PC-9 (cell line): ENCODE measurements around the gene LIMS1. TPM values are rescaled to one million over a fixed set of nuclear protein-coding genes. Genes with fewer than 3 reads are reported as not detected.
A peak's percentile ranks its signal among the peaks of the same experiment; 100 is the strongest.
"Not testable (repeated sequence)": the region's sequence is repeated elsewhere in the genome, so short reads cannot be mapped to it uniquely, and the experiment has no call there.

Experiments
- BruUV-seq: library from RNA; stranded (reverse); fragments of 400-500 nt; replicated peaks from 2 replicates; lab custom pipeline; 2021; lab: Mats Ljungman, UMichigan
- CTCF ChIA-PET: fragments of 300-600 bp; sonication (Branson Sonifier 250); formaldehyde crosslinking; loops from one replicate; lab custom pipeline; 2022; ENCODE audit warnings: antibody characterized with exemption; lab: Charles Lee
- POLR2A ChIA-PET: fragments of 300-600 bp; sonication (Branson Sonifier 250); formaldehyde crosslinking; loops from one replicate; lab custom pipeline; 2022; ENCODE audit warnings: antibody characterized with exemption; ENCODE audit not compliant: unreplicated experiment; lab: Charles Lee
- DNase-seq, 2 experiments: peaks; one replicate each; pipeline versions ENCODE4 v3.0.0 to v3.0.0-alpha.2; 2015 to 2022; ENCODE audit warnings: mixed read lengths in 1 of 2
- H2AFZ ChIP-seq: fragments of 200-600 bp; sonication (generic); 2 replicates; pipeline ENCODE4 v1.8.1; 2017; ENCODE audit warnings: antibody characterized with exemption
- H3F3A ChIP-seq: fragments of 200-600 bp; sonication (generic); 2 replicates; pipeline ENCODE4 v1.8.1; 2017; ENCODE audit warnings: antibody characterized with exemption, mild to moderate bottlenecking, low read depth; ENCODE audit not compliant: insufficient read depth
- H3K27ac ChIP-seq: fragments of 200-600 bp; sonication (generic); 2 replicates; pipeline ENCODE4 v1.6.1; 2016; ENCODE audit warnings: mixed run types
- H3K27me3 ChIP-seq: fragments of 200-600 bp; sonication (generic); 2 replicates; pipeline ENCODE4 v1.6.1; 2016; ENCODE audit warnings: low read depth, mixed run types; ENCODE audit not compliant: insufficient read depth
- H3K36me3 ChIP-seq: fragments of 200-600 bp; sonication (generic); 2 replicates; pipeline ENCODE4 v1.6.1; 2016; ENCODE audit warnings: low read depth, mixed run types
- H3K4me1 ChIP-seq: fragments of 200-600 bp; sonication (generic); replicated peaks from 2 replicates; pipeline ENCODE4 v1.6.1; 2016; ENCODE audit warnings: mixed run types; ENCODE audit not compliant: insufficient read depth
- H3K4me2 ChIP-seq: fragments of 200-600 bp; sonication (generic); 2 replicates; pipeline ENCODE4 v1.6.1; 2017; ENCODE audit warnings: mixed run types
- H3K4me3 ChIP-seq: fragments of 200-600 bp; sonication (generic); 2 replicates; pipeline ENCODE4 v1.6.1; 2016; ENCODE audit warnings: mixed run types
- H3K79me2 ChIP-seq: fragments of 200-600 bp; sonication (generic); 2 replicates; pipeline ENCODE4 v1.6.1; 2017; ENCODE audit warnings: low read depth, mixed run types
- H3K9me2 ChIP-seq: fragments of 200-600 bp; sonication (generic); 2 replicates; pipeline ENCODE4 v1.8.1; 2017; ENCODE audit warnings: mild to moderate bottlenecking; ENCODE audit not compliant: insufficient read depth
- H3K9me3 ChIP-seq: fragments of 200-600 bp; sonication (generic); 2 replicates; pipeline ENCODE4 v1.8.1; 2016; ENCODE audit warnings: low read depth; ENCODE audit not compliant: insufficient read depth
- H4K20me1 ChIP-seq: fragments of 200-600 bp; sonication (generic); 2 replicates; pipeline ENCODE4 v1.8.1; 2017; ENCODE audit not compliant: insufficient read depth
- EZH2 ChIP-seq: fragments of 200-600 bp; sonication (generic); IDR thresholded peaks from 2 replicates; pipeline ENCODE4 v1.8.0; 2017; ENCODE audit warnings: antibody characterized with exemption, low read depth
- intact Hi-C: fragments of 100-400 bp; cut with micrococcal nuclease; formaldehyde crosslinking; loops from one replicate; pipeline ENCODE4 v1.10.0; 2022; ENCODE audit not compliant: unreplicated experiment
- total RNA-seq: library from RNA; stranded (reverse); gene quantifications from 2 replicates; pipeline ENCODE4 v1.2.3, GENCODE V29; 2021
- TF ChIP-seq, protein P1 (sequence below): fragments of 200-600 bp; sonication (generic); conservative IDR thresholded peaks from 2 replicates; pipeline ENCODE4 v1.6.1; 2017; ENCODE audit warnings: mixed run types, antibody characterized with exemption, mild to moderate bottlenecking, moderate library complexity

The LIMS1 gene
- total RNA-seq, 1 experiment from 2014 or later = 61.6 TPM

DNA sequence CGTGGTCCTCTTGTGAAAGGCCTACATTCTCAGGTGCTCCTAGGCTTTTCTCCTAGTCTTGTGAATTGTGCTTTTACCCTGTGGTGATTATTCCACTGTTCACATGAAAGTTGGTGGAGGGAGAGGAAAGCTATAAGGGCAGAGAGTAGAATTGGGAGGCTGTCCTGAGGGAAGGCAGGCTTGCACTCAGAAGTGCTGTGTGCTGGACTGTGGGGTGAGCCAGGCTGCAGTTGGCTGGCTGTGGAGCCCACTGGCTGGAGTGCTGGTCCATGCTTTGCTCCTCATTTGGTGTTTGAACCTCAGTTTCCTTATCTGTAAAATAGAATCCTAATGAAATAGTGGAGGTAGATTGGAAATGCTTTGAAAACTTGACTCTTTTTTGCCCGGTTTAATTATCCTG, 21.3 kb downstream of the LIMS1 start:
- Histone ChIP-seq H3K27me3 (no peaks in the 10 kb centered on the region), H3K9me3 (no peaks in the 10 kb centered on the region), H2AFZ (no peak overlapping the region), H3K36me3 (no peaks in the 10 kb centered on the region), H3K4me3 (no peak overlapping the region), H3F3A (no peaks in the 10 kb centered on the region), H3K9me2 (no peaks in the 10 kb centered on the region), H3K79me2 (peaks cover 20% of the 10 kb centered on the region), H3K4me2 (no peak overlapping the region), H4K20me1 (no peaks in the 10 kb centered on the region), H3K27ac (no peak overlapping the region), H3K4me1 (no peaks in the 10 kb centered on the region)
- no TSS peak for BruUV-seq
- ChIA-PET POLR2A (no interaction called here), CTCF (no interaction called here)
- intact Hi-C loops = no loop called here
- TF ChIP-seq EZH2 = no peak
- TF ChIP-seq, protein P1, sequence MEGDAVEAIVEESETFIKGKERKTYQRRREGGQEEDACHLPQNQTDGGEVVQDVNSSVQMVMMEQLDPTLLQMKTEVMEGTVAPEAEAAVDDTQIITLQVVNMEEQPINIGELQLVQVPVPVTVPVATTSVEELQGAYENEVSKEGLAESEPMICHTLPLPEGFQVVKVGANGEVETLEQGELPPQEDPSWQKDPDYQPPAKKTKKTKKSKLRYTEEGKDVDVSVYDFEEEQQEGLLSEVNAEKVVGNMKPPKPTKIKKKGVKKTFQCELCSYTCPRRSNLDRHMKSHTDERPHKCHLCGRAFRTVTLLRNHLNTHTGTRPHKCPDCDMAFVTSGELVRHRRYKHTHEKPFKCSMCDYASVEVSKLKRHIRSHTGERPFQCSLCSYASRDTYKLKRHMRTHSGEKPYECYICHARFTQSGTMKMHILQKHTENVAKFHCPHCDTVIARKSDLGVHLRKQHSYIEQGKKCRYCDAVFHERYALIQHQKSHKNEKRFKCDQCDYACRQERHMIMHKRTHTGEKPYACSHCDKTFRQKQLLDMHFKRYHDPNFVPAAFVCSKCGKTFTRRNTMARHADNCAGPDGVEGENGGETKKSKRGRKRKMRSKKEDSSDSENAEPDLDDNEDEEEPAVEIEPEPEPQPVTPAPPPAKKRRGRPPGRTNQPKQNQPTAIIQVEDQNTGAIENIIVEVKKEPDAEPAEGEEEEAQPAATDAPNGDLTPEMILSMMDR = no peak
- no peak for DNase-seq

DNA sequence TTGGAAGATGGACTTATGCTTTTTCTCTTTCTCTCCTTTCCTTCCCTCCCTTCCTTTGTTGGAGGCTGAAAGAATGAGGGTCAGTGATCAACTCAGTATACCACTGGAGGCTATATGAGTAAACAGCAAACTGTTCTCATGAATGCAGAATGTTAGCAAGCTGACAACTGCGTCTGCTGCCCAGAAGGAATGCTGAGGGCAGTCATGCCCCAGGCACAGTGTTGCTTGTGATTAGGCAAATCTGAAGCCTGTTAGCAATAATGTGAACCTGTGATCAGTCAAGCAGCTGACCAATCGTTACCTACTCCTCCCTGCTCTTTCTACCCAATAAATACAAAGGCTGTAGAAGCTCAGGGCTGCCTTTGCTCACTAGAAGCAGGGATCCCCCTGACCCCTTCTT, 22.3 kb downstream of the LIMS1 start:
- CTCF ChIA-PET, intact Hi-C loops, H4K20me1 ChIP-seq: not testable (repeated sequence)

DNA sequence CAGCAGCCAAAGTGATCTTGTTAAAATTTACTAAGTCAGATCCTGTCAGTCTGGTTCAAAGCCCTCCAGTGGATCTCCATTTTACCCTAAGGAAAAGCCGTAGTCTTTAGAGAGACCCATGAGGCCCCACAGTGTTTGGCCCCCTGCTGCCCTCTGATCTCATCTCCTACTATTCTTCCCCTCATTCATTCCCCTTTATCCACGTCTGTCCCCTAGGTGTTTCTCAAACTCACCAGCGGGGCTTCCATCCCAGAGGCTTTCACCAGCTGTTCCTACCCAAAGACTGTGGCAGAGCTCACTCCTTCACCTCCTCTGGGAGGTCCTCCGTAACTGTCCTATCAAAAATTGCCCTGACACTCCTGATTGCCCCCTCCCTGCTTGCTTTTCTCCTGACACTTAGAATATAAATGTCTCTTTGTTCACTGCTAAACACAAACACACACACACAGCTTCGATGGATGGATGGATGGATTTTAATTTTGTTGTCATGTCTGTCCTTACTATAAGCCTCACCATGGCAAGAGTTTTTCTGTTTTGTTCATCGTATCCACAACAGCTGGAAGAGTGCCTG, 26.1 kb downstream of the LIMS1 start:
- ChIA-PET POLR2A (no interaction called here), CTCF (no interaction called here)
- H2AFZ ChIP-seq = no peak overlapping the region
- intact Hi-C loops = no loop called here
- TF ChIP-seq, protein P1 = no peak
- no peak for TF ChIP-seq EZH2
- no peaks in the 10 kb centered on the region for H3K9me3 ChIP-seq
- H3K9me2 ChIP-seq = no peaks in the 10 kb centered on the region
- H3K4me2 ChIP-seq = no peak overlapping the region
- H3K36me3 ChIP-seq = no peaks in the 10 kb centered on the region
- H3K4me1 ChIP-seq = no peaks in the 10 kb centered on the region
- no peaks in the 10 kb centered on the region for H4K20me1 ChIP-seq
- DNase-seq = no peak
- no peaks in the 10 kb centered on the region for H3F3A ChIP-seq
- no peak overlapping the region for H3K4me3 ChIP-seq
- no peak overlapping the region for H3K27ac ChIP-seq
- no peaks in the 10 kb centered on the region for H3K27me3 ChIP-seq
- peaks cover 18% of the 10 kb centered on the region; the same call in 1 of the 2 replicates for H3K79me2 ChIP-seq
- no TSS peak for BruUV-seq

More for the DNA sequence above, 22.3 kb downstream of the LIMS1 start:
- H2AFZ ChIP-seq, H3K27me3 ChIP-seq, POLR2A ChIA-PET, H3K27ac ChIP-seq, H3K9me2 ChIP-seq, H3F3A ChIP-seq, H3K36me3 ChIP-seq, H3K4me1 ChIP-seq, H3K4me3 ChIP-seq, H3K4me2 ChIP-seq, H3K9me3 ChIP-seq, BruUV-seq: not testable (repeated sequence)
- peak in 1 of 2 experiments; percentile 52 for DNase-seq
- H3K79me2 ChIP-seq = peaks cover 20% of the 10 kb centered on the region
